GM19372 (cell line): ENCODE results near the gene AFF3.

Experiments used
- ATAC-seq: cut with Tn5 transposase; IDR thresholded peaks from one replicate; pipeline ENCODE4 v1.9.1; 2021; ENCODE audit warnings: mild to moderate bottlenecking, low read depth, moderate library complexity; ENCODE audit not compliant: unreplicated experiment

Gene AFF3

DNA sequence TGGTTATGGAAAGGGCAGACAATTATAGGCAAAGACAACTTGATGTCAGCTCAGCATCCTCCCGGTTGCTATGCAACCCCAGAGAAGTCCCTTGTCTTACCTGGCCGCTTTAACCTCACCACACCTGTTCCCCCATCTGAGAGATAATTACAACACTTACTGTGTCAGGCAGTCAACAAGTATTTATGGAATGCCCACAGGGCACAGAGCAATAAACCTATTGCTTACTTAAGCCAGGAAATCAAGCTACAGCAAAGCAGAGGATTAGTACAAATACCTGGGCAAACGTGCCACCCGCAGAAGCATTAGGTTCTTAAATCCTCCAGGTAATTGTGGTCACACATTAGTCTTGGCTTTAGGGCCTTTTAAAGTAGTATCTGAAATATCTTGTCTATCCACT is 332.2 kb downstream of the AFF3 start:
- ATAC-seq, result no peak

DNA sequence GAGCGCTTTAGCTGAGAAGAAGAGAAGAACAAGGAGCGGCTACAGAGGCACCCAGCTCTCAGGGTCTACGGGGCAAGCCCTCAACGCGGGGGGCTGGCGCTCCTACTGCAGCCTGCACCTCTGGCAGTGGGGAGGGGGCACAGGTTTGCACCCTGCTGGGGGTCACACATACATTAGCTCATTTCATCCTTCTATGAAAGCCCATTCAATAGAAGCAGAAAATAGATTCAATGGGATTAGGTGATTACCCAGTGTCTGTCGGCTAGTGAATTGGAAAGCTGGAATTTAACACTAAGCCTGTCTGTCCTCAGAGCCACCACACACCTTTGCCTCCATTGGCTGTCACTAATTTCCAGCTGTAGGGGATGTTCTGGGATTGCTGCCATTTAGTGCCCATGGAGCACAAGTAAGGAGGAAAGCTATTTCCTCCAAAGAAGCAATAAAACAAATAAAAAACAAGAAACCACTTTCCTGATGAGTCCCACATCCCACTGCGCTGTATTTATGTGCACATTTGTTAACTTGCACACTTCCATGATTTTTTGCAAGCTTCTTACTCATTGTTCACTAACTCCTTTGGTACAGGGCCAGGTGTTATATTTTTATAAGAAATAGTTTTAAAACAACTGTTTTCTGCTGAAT is 333.0 kb downstream of the AFF3 start:
- ATAC-seq, result no peak

DNA sequence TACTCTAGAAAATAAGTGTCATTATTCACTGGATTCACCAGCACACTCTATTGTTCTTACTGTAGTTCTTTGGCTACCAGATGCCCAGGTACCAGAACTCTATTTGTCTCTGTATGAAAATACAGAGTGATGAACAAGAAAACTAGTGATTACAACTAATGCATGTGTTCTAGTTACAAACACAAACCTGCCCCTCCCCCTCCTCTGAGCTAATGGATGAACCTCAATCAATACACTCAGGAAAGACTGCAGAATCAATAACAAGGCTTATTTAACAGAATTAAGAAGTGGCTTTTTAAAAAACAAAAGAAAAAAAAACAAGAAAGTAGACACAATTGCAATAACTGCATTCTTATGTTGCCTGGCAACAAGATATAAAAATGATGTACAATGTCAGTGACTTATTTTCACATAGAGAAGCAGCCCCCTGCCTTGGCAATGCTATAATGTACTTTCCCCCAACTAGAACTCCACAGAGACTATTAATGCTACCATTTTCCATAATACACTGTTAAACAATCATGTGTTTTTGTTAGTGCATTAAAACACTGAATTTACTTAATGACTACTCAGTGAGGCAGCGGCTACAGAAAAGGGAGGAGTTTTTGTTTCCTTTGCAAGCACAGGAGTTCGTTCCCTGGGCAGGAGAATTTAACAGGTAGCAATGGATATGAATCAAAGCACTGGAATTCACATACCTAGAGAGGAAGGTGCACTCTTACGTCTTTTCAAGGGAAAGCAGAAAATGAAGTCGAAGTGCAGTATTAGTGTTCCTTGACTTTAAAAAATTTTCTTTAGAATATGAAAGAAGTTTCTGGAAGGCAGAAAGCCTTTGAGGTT is 333.8 kb downstream of the AFF3 start:
- no peak for ATAC-seq

DNA sequence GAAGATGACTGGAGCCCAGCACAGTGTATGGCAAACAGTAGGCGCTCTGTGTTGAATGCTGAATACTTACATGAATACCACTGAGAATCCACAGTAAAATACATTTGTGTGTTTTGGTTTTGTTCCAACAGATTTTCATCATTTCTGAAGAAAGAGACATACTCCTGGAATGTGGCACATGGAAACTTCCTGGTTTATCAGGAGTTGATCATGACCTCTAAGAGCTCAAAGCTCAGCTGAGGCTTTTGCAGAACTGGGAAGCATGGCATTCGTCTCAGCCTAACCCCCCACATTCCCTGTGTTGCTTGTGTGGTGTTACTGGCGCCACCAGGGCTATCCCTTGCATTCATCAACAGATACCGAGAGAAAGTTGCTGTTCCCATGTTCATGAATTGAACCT is 335.6 kb downstream of the AFF3 start:
- no peak for ATAC-seq

DNA sequence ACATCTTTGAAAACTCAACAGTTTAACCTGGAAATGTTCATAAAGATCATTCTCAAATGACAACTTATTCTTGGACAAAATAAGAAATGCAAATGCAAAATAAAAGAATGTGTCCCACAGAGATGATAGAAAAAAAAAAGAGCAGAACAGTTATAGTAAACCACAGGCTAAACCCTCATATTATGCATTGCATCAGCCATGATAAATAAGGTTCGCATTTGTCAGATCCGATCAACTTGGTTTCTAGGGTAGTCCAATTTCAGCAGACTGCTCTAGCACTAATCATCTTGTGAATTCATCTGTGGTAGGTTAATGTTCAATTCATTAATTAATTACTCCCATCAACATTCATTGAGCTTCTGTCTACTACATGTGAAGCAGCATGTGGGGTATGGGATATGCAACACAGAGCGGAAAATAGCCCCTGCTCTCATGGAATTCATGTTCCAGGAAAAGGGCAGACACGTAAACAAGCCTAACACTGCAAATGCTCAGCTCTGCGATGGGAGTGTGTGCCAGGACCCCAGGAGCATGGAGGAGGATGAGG is 336.4 kb downstream of the AFF3 start:
- no peak for ATAC-seq

DNA sequence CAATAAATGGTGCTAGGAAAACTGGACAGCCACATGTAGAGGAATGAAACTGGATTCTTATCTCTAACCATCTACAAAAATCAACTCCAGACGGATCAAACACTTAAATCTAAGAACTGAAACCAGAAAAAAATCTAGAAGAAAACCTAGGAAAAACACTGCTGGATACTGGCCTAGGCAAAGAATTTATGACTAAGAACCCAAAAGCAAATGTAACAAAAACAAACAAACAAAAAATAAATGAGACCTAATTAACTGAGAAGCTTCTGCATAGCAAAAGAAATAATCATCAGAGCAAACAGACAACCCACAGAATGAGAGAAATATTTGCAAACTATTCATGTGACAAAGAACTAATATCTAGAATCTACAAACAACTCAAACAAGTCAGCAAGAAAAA is 338.5 kb downstream of the AFF3 start:
- ATAC-seq, result no peak

DNA sequence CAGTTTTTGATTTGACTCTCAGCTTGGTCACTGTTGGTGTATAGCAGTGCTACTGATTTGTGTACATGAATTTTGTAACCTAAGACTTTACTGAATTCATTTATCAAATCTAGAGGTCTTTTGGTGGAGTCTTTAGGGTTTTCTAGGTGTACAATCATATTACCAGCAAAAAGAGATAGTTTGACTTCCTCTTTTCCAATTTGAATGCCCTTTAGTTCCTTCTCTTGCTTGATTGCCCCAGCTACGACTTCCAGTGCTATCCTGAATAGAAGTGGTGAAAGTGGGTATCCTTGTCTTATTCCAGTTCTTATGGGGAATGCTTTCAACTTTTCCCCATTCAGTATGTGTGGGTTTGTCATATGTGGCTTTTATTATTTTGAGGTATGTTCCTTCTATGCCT is 339.7 kb downstream of the AFF3 start:
- ATAC-seq, result no peak

DNA sequence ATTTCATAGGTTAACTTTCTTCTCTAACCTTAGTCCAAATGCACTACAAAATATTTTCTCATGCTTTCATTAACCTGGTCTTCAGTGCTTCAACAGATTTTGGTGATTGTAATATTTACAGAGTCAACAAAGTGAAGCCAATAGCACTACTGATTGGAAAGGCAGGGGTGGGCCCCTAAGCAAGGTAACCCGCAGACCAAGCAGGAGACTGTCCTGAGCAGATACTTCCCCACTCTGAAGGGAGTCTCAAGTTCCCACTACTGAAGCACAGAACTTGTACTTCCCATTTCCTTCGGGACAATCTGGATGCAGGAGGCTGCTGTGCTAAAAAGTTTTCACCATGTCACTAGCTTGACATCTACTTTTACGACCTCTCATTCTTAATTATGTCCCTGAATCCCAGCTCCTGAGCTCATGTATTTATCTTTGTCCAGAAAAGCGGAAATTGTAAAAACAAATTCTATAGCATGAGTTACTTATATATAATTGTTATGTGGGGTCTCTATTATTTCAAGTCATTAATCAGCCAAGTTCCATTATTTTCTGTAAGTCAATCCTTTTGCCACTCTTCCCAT is 341.0 kb downstream of the AFF3 start:
- ATAC-seq, result no peak

DNA sequence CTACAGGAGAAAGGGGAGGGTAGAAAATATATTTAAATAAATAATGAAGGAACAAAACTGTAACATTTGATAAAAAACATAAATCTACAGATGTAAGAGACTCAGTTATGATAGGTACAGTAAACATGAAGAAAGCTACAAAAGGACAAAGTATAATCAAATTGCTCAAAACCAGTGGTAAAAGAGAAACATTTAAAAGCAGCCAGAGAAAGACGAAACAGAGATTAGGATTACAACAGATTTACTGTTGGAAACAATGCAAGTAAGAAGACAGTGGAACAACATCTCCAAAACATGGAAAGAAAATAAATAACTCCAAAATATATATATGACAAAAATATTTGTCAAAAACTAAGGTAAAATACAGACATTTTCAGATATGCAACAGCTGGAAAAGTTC is 344.9 kb downstream of the AFF3 start:
- no peak for ATAC-seq

DNA sequence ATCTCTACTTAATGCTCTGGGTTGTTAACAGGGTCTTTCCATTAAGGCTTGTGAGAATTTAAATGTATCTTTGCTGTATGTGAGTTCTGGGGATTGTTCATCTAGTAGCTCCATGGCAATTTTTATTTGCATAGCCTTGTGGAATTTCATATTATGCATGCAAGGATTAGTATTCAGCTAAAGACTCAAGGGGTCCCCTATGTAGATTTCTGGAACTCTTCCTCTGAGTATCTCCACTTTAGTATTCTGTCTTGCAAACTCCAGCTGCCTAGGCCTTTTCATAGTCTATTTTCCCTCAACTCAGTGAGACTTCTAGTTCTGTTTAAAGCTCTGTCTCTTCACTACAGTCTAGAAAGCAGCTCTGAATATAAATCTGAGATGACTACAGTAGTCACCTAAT is 348.0 kb downstream of the AFF3 start:
- ATAC-seq, result no peak

DNA sequence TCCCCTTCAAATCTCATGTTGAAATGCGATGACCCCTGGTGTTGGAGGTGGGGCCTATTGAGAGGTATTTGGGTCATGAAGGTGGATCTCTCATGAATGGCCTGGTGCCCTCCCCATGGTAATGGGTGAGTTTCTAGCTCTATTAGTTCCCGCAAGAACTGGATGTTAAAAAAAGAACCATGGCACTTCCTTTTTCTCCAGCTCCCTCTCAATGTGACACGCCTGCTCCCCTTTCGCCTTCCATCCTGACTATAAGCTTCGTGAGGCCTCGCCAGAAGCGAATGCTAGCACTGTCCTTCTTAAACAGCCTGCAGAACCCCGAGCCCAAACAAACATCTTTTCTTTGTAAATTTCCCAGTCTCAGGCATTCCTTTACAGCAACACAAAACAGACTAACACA is 349.4 kb downstream of the AFF3 start:
- ATAC-seq, result no peak

DNA sequence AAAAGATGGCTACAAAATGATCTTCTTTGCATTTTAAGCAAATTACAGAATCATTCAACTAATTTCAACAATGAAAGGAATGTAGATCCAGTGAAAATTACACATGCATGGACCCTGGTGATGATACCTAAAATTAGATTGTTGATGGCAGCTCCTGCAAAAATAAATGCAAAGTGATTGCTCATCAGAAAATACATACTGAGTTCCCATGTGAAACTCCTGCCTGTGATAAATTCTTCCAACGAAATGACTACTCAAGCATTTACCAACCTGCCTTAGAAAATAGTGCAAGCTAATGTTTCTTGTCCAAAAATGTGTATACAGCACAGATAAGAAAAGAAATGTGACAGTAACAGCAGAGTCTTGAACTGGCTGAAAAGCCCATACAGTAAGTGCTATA is 352.5 kb downstream of the AFF3 start:
- ATAC-seq, result no peak

DNA sequence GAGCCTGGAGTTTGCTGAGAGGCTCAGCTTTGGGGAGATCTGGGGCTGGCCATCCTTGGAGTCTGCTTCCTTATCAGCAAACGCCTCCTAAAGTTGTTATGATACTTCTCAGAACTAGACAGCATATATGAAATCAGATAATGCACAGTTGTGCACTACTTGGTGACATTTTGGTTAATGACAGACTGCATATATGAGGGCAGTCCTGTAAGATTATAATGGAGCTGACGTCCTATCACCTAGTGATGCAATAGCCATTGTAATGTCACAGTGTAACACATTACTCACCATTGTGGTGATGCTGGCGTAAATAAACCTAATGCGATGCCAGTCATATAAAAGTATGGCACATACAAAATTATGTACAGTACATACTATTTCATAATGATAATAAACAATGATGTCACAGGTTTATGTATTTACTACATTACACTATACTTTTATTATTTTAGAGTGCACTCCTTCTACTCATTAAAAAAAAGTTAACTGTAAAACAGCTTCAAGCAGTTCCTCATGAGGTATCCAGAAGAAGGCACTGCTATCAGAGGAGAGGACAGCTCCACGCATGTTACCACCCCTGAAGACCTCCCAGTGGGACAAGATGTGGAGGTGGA is 354.5 kb downstream of the AFF3 start:
- ATAC-seq, result no peak

DNA sequence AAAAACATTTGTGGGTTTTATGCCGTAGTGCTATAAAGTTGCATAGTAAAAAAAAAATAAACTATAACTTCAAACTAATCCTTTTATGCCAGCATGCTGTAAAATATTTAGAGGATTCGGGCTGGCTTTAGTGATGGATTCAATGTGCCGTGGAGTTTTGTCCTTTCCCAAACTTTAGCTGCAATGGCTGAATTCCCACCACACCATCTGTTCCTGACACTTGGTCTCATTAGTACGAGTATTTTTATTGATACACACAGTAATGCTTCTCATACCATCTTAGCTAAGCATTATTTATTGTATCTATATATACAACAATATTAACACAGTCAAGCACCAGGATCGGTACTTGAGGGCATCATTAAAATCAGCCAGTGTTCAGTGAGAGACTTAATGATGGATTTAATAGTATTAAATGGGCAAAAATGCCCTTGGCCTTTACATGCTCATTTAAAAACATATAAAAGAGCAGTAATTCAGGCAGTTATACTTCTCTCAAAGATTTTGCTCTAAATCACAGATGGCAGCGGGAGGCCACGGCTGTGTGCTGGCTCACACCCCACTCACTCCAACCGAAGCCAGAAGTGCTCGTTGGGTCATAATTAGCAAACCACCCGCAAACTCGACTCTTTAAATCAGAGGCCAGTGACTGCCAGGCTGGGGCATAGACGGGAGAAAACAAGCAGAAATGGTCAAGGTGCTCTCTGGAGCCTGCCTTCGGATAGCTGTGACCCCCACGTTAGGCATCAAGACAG is 355.6 kb downstream of the AFF3 start:
- ATAC-seq, result no peak

DNA sequence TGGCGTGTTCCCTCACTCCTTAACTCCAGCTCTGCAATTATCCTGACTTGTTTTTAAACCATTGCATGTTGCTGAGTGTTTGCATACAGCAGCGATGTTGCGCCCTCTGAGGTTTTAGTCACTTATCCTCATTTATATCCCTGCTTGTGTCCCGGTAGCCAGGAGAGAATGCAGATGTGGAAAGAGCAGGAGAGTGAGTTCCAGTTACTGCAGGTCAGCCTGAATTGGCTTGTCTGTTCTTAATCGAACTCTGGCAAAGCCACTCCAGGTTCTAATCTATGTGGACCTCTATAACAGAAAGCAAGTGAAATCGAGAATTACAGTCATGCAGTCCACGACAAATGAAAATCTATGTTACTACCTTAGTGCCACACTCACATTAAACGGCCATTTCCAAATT is 357.4 kb downstream of the AFF3 start:
- no peak for ATAC-seq

DNA sequence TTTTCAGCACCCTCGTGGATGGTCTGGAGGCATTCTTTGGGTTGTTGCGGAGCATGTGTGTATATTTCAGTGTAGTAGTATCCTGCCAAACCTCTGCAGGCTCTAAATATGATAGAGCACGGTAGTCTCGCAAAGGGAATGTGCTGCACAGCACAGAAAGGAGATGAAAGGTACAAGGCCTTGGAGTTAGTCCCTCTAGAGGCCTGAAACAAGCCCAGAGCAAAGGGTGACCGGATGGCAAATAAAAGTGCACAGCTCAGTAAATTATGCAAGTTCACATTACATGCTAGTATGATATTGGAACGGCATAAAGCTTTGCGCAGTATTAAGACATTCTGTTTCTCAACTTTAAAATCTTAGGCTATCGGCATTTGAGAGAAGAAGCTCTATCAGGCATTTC is 358.1 kb downstream of the AFF3 start:
- ATAC-seq, result no peak

DNA sequence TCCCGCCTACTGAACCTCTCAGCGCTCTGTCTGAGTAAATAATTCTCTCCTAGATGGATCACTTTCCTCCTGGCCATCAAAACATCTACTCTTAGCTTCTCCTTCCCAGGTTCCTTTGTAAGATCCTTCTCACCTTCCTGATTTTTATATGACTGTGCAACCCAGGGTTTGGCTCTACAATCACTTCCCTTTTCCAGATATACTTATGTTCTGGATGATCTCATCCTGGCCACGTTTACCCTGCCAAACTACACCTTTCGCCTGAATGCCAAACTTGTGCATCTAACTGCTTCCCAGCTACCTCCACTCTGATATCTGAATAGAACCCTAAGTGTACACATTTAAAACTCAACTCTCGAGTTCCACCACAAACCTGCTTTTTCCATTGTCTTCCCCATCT is 362.1 kb downstream of the AFF3 start:
- no peak for ATAC-seq

DNA sequence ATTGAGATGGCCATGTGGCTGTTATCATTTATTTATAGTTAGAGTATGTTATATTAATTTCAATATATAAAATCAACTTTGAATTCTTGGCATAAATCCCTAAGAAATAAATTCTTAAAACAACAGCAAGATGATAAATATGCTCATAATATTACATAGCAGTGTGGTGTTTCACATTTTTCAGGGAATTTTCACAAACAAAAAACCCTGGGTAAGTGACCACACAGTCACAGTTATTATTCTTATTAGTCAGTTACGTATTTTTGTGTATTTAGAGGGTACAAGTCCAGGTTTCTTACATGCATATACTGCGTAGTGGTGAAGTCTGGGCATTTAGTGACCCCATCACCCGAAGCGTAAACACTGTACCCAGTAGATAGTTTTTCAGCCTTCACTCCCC is 363.1 kb downstream of the AFF3 start:
- ATAC-seq, result no peak

DNA sequence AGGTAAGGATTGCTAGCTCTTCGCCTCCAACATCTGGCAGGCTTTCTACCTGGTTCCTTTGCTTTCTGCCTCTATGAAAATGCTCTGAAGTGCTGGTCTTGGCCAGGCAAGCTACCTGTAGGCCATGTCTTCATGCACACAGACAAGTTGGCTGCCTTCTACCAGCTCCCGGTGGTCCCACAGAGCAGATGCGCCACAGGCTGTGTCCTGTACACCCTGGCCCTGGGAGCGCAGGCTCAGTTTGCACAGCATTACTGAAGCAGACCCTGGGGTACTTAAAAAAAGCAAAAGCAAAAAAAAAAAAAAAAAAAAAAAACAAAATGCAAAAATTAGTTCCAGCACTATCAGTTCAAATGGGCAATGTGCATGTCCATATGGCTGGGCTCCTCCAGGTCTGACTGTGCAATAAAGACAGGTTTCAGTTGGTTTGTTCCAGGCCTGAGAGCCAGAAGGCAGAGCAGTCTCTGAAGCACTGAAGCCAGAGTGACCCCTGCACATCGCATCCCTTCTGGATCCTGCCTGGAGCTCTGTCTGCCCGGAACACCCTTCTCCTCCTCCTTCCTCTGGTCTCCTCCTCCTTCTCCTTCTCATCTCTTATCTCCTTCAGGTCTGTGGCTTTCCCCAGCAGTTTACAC is 364.6 kb downstream of the AFF3 start:
- no peak for ATAC-seq
